PC-3 (cell line): ENCODE data around the gene LMAN2. TPM values are rescaled to one million over a fixed set of nuclear protein-coding genes. Genes with fewer than 3 reads are reported as not detected.

Source experiments
- ATAC-seq: fragments of 200-7000 bp; cut with Tn5 transposase; 2 replicates; pipeline ENCODE4 v1.9.1; 2020; ENCODE audit warnings: mild to moderate bottlenecking, moderate library complexity
- BruUV-seq: library from RNA; stranded (reverse); fragments of 400-500 nt; replicated peaks from 2 replicates; lab custom pipeline; 2021; lab: Mats Ljungman, UMichigan
- CTCF ChIA-PET: fragments of 300-600 bp; sonication (Branson Sonifier 250); formaldehyde crosslinking; loops from one replicate; lab custom pipeline; 2022; ENCODE audit warnings: antibody characterized with exemption; lab: Charles Lee
- POLR2A ChIA-PET: fragments of 300-600 bp; sonication (Branson Sonifier 250); formaldehyde crosslinking; loops from one replicate; lab custom pipeline; 2022; ENCODE audit warnings: antibody characterized with exemption; ENCODE audit not compliant: unreplicated experiment; lab: Charles Lee
- DNase-seq: peaks from one replicate; pipeline ENCODE4 v3.0.0-alpha.2; 2015
- H2AFZ ChIP-seq: fragments of 300-600 bp; sonication (generic); 2 replicates; pipeline ENCODE4 v1.6.0; 2016; ENCODE audit warnings: antibody characterized with exemption, low read length
- H3F3A ChIP-seq: fragments of 300-600 bp; sonication (generic); one replicate; pipeline ENCODE4 v1.6.0; 2017; ENCODE audit warnings: antibody characterized with exemption, low read length, control low read depth, mild to moderate bottlenecking; ENCODE audit not compliant: unreplicated experiment
- H3K27ac ChIP-seq: fragments of 300-600 bp; sonication (generic); 2 replicates; pipeline ENCODE4 v1.5.1; 2016; ENCODE audit warnings: mild to moderate bottlenecking, low read length
- H3K27me3 ChIP-seq: fragments of 300-600 bp; sonication (generic); 2 replicates; pipeline ENCODE4 v1.6.1; 2016; ENCODE audit warnings: low read length, mixed read lengths
- H3K36me3 ChIP-seq: fragments of 300-600 bp; sonication (generic); 2 replicates; pipeline ENCODE4 v1.6.1; 2016; ENCODE audit warnings: low read depth, mixed run types, low read length, mixed read lengths
- H3K4me1 ChIP-seq: fragments of 300-600 bp; sonication (generic); 2 replicates; pipeline ENCODE4 v1.5.1; 2016; ENCODE audit warnings: low read length; ENCODE audit not compliant: insufficient read depth
- H3K4me2 ChIP-seq: fragments of 300-600 bp; sonication (generic); 2 replicates; pipeline ENCODE4 v1.6.0; 2016; ENCODE audit warnings: low read length
- H3K4me3 ChIP-seq: fragments of 300-600 bp; sonication (generic); 2 replicates; pipeline ENCODE4 v1.5.1; 2016; ENCODE audit warnings: mild to moderate bottlenecking, low read length, mixed read lengths
- H3K79me2 ChIP-seq: fragments of 300-600 bp; sonication (generic); 2 replicates; pipeline ENCODE4 v1.6.1; 2017; ENCODE audit warnings: low read length, mixed read lengths
- H3K9ac ChIP-seq: fragments of 300-600 bp; sonication (generic); 2 replicates; pipeline ENCODE4 v1.6.0; 2016; ENCODE audit warnings: mild to moderate bottlenecking, low read length
- H3K9me2 ChIP-seq: fragments of 300-600 bp; sonication (generic); replicated peaks from 2 replicates; pipeline ENCODE4 v1.6.1; 2016; ENCODE audit warnings: mixed run types, low read length, mixed read lengths
- H3K9me3 ChIP-seq: fragments of 300-600 bp; sonication (generic); 2 replicates; pipeline ENCODE4 v1.6.1; 2016; ENCODE audit warnings: low read length, mixed read lengths
- H4K20me1 ChIP-seq: fragments of 300-600 bp; sonication (generic); 2 replicates; pipeline ENCODE4 v1.6.1; 2016; ENCODE audit warnings: low read length, mixed read lengths
- EZH2 ChIP-seq: fragments of 300-600 bp; sonication (generic); IDR thresholded peaks from one replicate; pipeline ENCODE4 v1.6.1; 2017; ENCODE audit warnings: antibody characterized with exemption, mild to moderate bottlenecking, low read length; ENCODE audit not compliant: unreplicated experiment
- EZH2phosphoT487 ChIP-seq: fragments of 300-600 bp; sonication (generic); IDR thresholded peaks from 2 replicates; pipeline ENCODE4 v1.6.1; 2018; ENCODE audit warnings: mild to moderate bottlenecking, antibody characterized with exemption, low read length, borderline replicate concordance
- intact Hi-C: fragments of 100-400 bp; cut with micrococcal nuclease; formaldehyde crosslinking; loops from 2 replicates; pipeline ENCODE4 v1.9.0; 2023
- total RNA-seq: library from RNA; depleted of rRNA; stranded (reverse); fragments of >200 nt; gene quantifications from 2 replicates; pipeline ENCODE4 v1.2.3, GENCODE V29; 2014
- TF ChIP-seq, protein P1 (sequence below): fragments of 300-600 bp; sonication (generic); conservative IDR thresholded peaks from 2 replicates; pipeline ENCODE4 v1.5.1; 2017; ENCODE audit warnings: antibody characterized with exemption, low read depth, mild to moderate bottlenecking, low read length

LMAN2 gene
- total RNA-seq, 1 experiment from 2014 or later, result 310 TPM

- CTCF ChIA-PET, result no interaction called here
Observed at GRCh38 chr5:177329883-177330282, 21.6 kb downstream of the LMAN2 start.

GRCh38 chr5:177328545-177329231 lies 22.8 kb downstream of the LMAN2 start:
- Histone ChIP-seq H3K36me3 (no peaks in the 10 kb centered on the region; the same call in 1 of the 2 replicates), H3F3A (no peaks in the 10 kb centered on the region), H3K79me2 (no peaks in the 10 kb centered on the region), H3K9ac (no peak overlapping the region), H3K27me3 (no peaks in the 10 kb centered on the region), H3K9me2 (no peaks in the 10 kb centered on the region), H3K4me1 (peaks cover 20% of the 10 kb centered on the region), H3K27ac (no peak overlapping the region), H2AFZ (no peak overlapping the region), H3K9me3 (no peaks in the 10 kb centered on the region), H4K20me1 (no peaks in the 10 kb centered on the region), H3K4me3 (no peak overlapping the region), H3K4me2 (peak overlapping the region; percentile 29; the same call in 1 of the 2 replicates)
- ATAC-seq, result no peak
- TF ChIP-seq, protein P1, sequence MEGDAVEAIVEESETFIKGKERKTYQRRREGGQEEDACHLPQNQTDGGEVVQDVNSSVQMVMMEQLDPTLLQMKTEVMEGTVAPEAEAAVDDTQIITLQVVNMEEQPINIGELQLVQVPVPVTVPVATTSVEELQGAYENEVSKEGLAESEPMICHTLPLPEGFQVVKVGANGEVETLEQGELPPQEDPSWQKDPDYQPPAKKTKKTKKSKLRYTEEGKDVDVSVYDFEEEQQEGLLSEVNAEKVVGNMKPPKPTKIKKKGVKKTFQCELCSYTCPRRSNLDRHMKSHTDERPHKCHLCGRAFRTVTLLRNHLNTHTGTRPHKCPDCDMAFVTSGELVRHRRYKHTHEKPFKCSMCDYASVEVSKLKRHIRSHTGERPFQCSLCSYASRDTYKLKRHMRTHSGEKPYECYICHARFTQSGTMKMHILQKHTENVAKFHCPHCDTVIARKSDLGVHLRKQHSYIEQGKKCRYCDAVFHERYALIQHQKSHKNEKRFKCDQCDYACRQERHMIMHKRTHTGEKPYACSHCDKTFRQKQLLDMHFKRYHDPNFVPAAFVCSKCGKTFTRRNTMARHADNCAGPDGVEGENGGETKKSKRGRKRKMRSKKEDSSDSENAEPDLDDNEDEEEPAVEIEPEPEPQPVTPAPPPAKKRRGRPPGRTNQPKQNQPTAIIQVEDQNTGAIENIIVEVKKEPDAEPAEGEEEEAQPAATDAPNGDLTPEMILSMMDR, result no peak
- TF ChIP-seq EZH2 (no peak), EZH2phosphoT487 (no peak)
- intact Hi-C loops, result no loop called here
- ChIA-PET POLR2A (interaction anchor here (0.6 kb wide), 3 partner anchors 10 to 97 kb away, joined by 5 to 9 read pairs (median 7); partner anchors contain the start of gene GRK6), CTCF (interaction anchor here (0.6 kb wide), 1 partner anchor 20 kb away, joined by 11 read pairs; no protein-coding TSS in a partner anchor)
- no peak for DNase-seq
- BruUV-seq, result no TSS peak

More at GRCh38 chr5:177329883-177330282, 21.6 kb downstream of the LMAN2 start:
- no peaks in the 10 kb centered on the region for H3K79me2 ChIP-seq
- no peaks in the 10 kb centered on the region for H3F3A ChIP-seq
- POLR2A ChIA-PET, result no interaction called here
- BruUV-seq, result no TSS peak
- no peak overlapping the region for H2AFZ ChIP-seq
- H3K27me3 ChIP-seq, result no peaks in the 10 kb centered on the region
- ATAC-seq (no peak), DNase-seq (no peak)
- no peak overlapping the region for H3K9ac ChIP-seq
- H3K4me3 ChIP-seq, result no peak overlapping the region
- peaks cover 20% of the 10 kb centered on the region for H3K4me1 ChIP-seq
- H3K27ac ChIP-seq, result no peak overlapping the region
- TF ChIP-seq, protein P1, result no peak
- TF ChIP-seq EZH2phosphoT487, result no peak
- TF ChIP-seq EZH2, result no peak
- no peaks in the 10 kb centered on the region for H4K20me1 ChIP-seq
- no peaks in the 10 kb centered on the region for H3K9me2 ChIP-seq
- peaks cover 4% of the 10 kb centered on the region; the same call in 1 of the 2 replicates for H3K36me3 ChIP-seq
- no peaks in the 10 kb centered on the region for H3K9me3 ChIP-seq
- intact Hi-C loops, result no loop called here
- no peak overlapping the region for H3K4me2 ChIP-seq
